ENCODE measurements around the gene FLNC. TPM values are rescaled to one million over a fixed set of nuclear protein-coding genes. Genes with fewer than 3 reads are reported as not detected.

Gene FLNC
- total and polyA plus RNA-seq, 2 of the 4 experiments (the other 2 are of a cell fraction): 116 to 154 TPM

GRCh38 chr7:128853799-128854198 is 23.6 kb downstream of the FLNC start:
- Histone ChIP-seq H3K4ac (ENCODE audit: low read depth, low read length) (no peak overlapping the region), H2AFZ (replicated peaks; ENCODE audit: low read length, poor library complexity) (no peak overlapping the region), H2BK5ac (ENCODE audit: low read depth, low read length, poor library complexity, severe bottlenecking) (no peak overlapping the region), H3K4me3 (ENCODE audit: insufficient read depth, low read depth, low read length) (no peak overlapping the region), H2AK9ac (replicated peaks; ENCODE audit: low read depth, low read length, poor library complexity) (no peak overlapping the region), H3K14ac (replicated peaks; ENCODE audit: low read depth, low read length) (no peak overlapping the region), H2BK120ac (ENCODE audit: low read depth, low read length) (no peak overlapping the region), H2AK5ac (ENCODE audit: low read depth, low read length) (no peak overlapping the region), H3K27ac (ENCODE audit: insufficient read depth, low read length) (no peak overlapping the region), H4K8ac (ENCODE audit: low read depth in 2 of 2, low read length in 2 of 2) (no peak overlapping the region), H4K20me1 (ENCODE audit: insufficient read depth, low read length) (peaks cover 47% of the 10 kb centered on the region), H3K9me3 (ENCODE audit: control insufficient read depth, insufficient read depth, low read length) (no peaks in the 10 kb centered on the region), H4K91ac (ENCODE audit: insufficient read depth, low read depth, low read length) (no peak overlapping the region), H3K9me1 (ENCODE audit: insufficient read depth, low read length) (no peaks in the 10 kb centered on the region), H3K9ac (ENCODE audit: low read depth, low read length) (no peak overlapping the region), H3K79me1 (ENCODE audit: low read depth in 1 of 2, low read length in 2 of 2) (peaks cover 26 to 42% of the 10 kb centered on the region in 2 experiments), H2BK20ac (ENCODE audit: low read depth, low read length) (no peak overlapping the region), H3K4me2 (ENCODE audit: low read depth, low read length) (no peak overlapping the region), H4K5ac (ENCODE audit: low read depth, low read length) (no peak overlapping the region), H3K18ac (ENCODE audit: low read depth, low read length) (no peak overlapping the region), H3K56ac (ENCODE audit: extremely low read depth, insufficient read depth, low read length) (no peak overlapping the region), H3K23ac (ENCODE audit: low read depth, low read length) (no peak overlapping the region), H3K36me3 (ENCODE audit: control insufficient read depth, insufficient read depth, low read length) (peaks cover 84% of the 10 kb centered on the region), H2BK15ac (ENCODE audit: low read depth, low read length) (no peak overlapping the region), H3K27me3 (ENCODE audit: control insufficient read depth, insufficient read depth, low read length) (no peaks in the 10 kb centered on the region), H3K4me1 (ENCODE audit: control insufficient read depth, insufficient read depth, low read length) (no peaks in the 10 kb centered on the region)
- in situ Hi-C loops (cut with MboI; ENCODE audit: low sequenced_read_pairs): no loop called here
- 94% methylated on average over 18 of the region's 23 CpGs; no CpG with 5 or more reads in 1 of the 2 experiments for WGBS, 2 experiments (ENCODE audit: extremely low coverage in 2 of 2, insufficient read length in 1 of 2)
- no peak for TF ChIP-seq USF2 (IDR thresholded peaks at IDR 0.05; ENCODE audit: low read depth, low read length)
- TSS peak; percentile 37 for BruUV-seq (replicated peaks)
- dilution Hi-C loops (cut with HindIII; ENCODE audit: low sequenced_read_pairs, unreplicated experiment): no loop called here
- DNase-seq (no peak), ATAC-seq (ENCODE audit: low read depth) (no peak)
- ChIA-PET POLR2A (ENCODE audit: unreplicated experiment) (no interaction called here), CTCF (no interaction called here)
- intact Hi-C loops (cut with micrococcal nuclease): no loop called here

Measured in IMR-90 (cell line).